WTC11 (cell line): ENCODE measurements around the gene SLC34A1.

Experiments
- AFF4 ChIP-seq: sonication (generic); formaldehyde crosslinking; IDR thresholded peaks from 2 replicates; pipeline ENCODE4 v1.8.1; 2023; ENCODE audit warnings: mild to moderate bottlenecking, missing genetic modification reagents, borderline replicate concordance
- CBFB ChIP-seq: sonication (generic); formaldehyde crosslinking; IDR thresholded peaks from 2 replicates; pipeline ENCODE4 v1.8.1; 2022; ENCODE audit warnings: mild to moderate bottlenecking, low read depth, missing genetic modification reagents
- CTCF ChIP-seq: fragments of 200-600 bp; IDR thresholded peaks from 2 replicates; pipeline ENCODE4 v1.8.0; 2022; ENCODE audit warnings: antibody characterized with exemption
- ETV6 ChIP-seq: sonication (generic); formaldehyde crosslinking; IDR thresholded peaks from 2 replicates; pipeline ENCODE4 v1.8.1; 2022; ENCODE audit warnings: mild to moderate bottlenecking, missing genetic modification reagents
- FOXJ3 ChIP-seq: sonication (generic); formaldehyde crosslinking; IDR thresholded peaks from 2 replicates; pipeline ENCODE4 v1.9.0; 2021; ENCODE audit warnings: missing genetic modification reagents, mild to moderate bottlenecking, borderline replicate concordance
- FOXP1 ChIP-seq: sonication (generic); formaldehyde crosslinking; IDR thresholded peaks from 2 replicates; pipeline ENCODE4 v1.8.0; 2022; ENCODE audit warnings: missing genetic modification reagents, mild to moderate bottlenecking, moderate library complexity, borderline replicate concordance
- JUN ChIP-seq: sonication (generic); formaldehyde crosslinking; IDR thresholded peaks from 2 replicates; pipeline ENCODE4 v1.8.0; 2023; ENCODE audit warnings: mild to moderate bottlenecking, missing genetic modification reagents
- KAT7 ChIP-seq: sonication (generic); formaldehyde crosslinking; IDR thresholded peaks from 2 replicates; pipeline ENCODE4 v1.8.1; 2023; ENCODE audit warnings: missing genetic modification reagents, mild to moderate bottlenecking, borderline replicate concordance
- MXD4 ChIP-seq: fragments of 250-450 bp; sonication (Bioruptor Pico); IDR thresholded peaks from 2 replicates; pipeline ENCODE4 v1.8.0; 2021; ENCODE audit warnings: mild to moderate bottlenecking, moderate library complexity, borderline replicate concordance
- NR1H2 ChIP-seq: sonication (generic); formaldehyde crosslinking; IDR thresholded peaks from 2 replicates; pipeline ENCODE4 v1.9.0; 2021; ENCODE audit warnings: mild to moderate bottlenecking, moderate library complexity, missing genetic modification reagents
- NR2C2 ChIP-seq: sonication (generic); formaldehyde crosslinking; IDR thresholded peaks from 2 replicates; pipeline ENCODE4 v1.8.0; 2022; ENCODE audit warnings: mild to moderate bottlenecking, missing genetic modification reagents
- ZBTB21 ChIP-seq: sonication (generic); formaldehyde crosslinking; IDR thresholded peaks from 2 replicates; pipeline ENCODE4 v1.8.1; 2023; ENCODE audit warnings: mild to moderate bottlenecking, missing genetic modification reagents, borderline replicate concordance
- ZNF317 ChIP-seq: sonication (generic); formaldehyde crosslinking; IDR thresholded peaks from 2 replicates; pipeline ENCODE4 v1.8.1; 2023; ENCODE audit warnings: low read depth, mild to moderate bottlenecking, moderate library complexity, missing genetic modification reagents, borderline replicate concordance
- ZNF396 ChIP-seq: fragments of 250-450 bp; sonication (Bioruptor Pico); IDR thresholded peaks from 2 replicates; pipeline ENCODE4 v1.8.0; 2021; ENCODE audit warnings: mild to moderate bottlenecking, moderate library complexity, borderline replicate concordance

GRCh38 chr5:177442066-177442826, 58.0 kb downstream of the SLC34A1 start:
- TF ChIP-seq ZNF396 (CRISPR knock-in tag): no peak
- no peak for TF ChIP-seq FOXP1 (CRISPR knock-in tag)
- no peak for TF ChIP-seq CTCF
- TF ChIP-seq CBFB (CRISPR knock-in tag): no peak
- no peak for TF ChIP-seq KAT7 (CRISPR knock-in tag)
- no peak for TF ChIP-seq JUN (CRISPR knock-in tag)
- TF ChIP-seq ZNF317 (CRISPR knock-in tag): no peak
- no peak for TF ChIP-seq FOXJ3 (CRISPR knock-in tag)
- no peak for TF ChIP-seq NR1H2 (CRISPR knock-in tag)
- no peak for TF ChIP-seq ZBTB21
- no peak for TF ChIP-seq ETV6 (CRISPR knock-in tag)
- TF ChIP-seq AFF4 (CRISPR knock-in tag): no peak
- no peak for TF ChIP-seq MXD4 (CRISPR knock-in tag)
- TF ChIP-seq NR2C2: no peak
